ENCODE data around the gene GIGYF1. TPM values are rescaled to one million over a fixed set of nuclear protein-coding genes. Genes with fewer than 3 reads are reported as not detected.
"Not testable (repeated sequence)": the region's sequence is repeated elsewhere in the genome, so short reads cannot be mapped to it uniquely, and the experiment has no call there.

The GIGYF1 gene
- total RNA-seq, 1 experiment from 2014 or later: 16.6 TPM

DNA sequence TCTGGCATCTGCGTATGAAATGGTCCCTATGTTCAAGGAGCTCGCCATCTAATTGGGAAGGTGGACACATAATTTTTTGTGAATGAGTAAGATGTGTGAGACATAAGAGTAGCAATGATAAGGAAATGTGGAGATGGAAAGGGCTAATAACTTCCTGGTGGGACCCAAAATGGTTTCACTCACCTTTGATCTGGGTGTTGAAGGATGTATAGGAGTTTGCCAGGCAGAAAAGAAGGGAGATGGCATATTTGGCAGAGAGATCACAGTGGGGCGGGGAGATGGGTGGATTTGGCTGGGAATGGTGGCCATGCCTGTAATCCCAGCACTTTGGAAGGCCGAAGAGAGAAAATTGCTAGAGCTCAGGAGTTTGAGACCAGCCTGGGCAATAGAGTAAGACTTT is 16.4 kb upstream of the GIGYF1 start:
- no peak for DNase-seq (ENCODE audit: low spot score)

DNA sequence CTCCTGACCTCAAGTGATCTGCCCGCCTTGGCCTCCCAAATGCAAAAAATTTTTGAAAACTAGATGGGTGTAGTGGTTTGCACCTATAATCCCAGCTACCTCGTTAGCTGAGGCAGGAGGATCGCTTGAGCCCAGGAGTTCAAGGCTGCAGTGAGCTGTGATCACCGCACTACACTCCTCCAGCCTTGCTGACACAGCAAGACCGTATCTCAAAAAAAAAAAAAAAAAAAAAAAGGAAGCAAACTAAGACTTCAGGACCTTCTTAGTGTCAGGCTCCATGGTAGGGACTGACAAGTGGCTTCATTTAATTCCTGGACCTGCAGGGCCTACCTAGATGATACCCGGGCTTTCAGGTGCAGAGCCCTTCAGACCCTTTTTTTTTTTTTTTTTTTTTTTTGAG is 14.3 kb upstream of the GIGYF1 start:
- DNase-seq (ENCODE audit: low spot score): no peak

GRCh38 chr7:100706672-100707311 is 12.7 kb upstream of the GIGYF1 start:
- no peak for DNase-seq (ENCODE audit: low spot score)

- DNase-seq (ENCODE audit: low spot score): peak; percentile 93
Measured at GRCh38 chr7:100705753-100706671, 12.0 kb upstream of the GIGYF1 start, which contains the start of gene POP7. Gene POP7 (plus strand): TSS chr7:100706121. CDS start chr7:100706831, 710 bp downstream.

GRCh38 chr7:100705320-100705752 is 11.3 kb upstream of the GIGYF1 start:
- DNase-seq (ENCODE audit: low spot score): peak; percentile 53

GRCh38 chr7:100701089-100701488 is 7.0 kb upstream of the GIGYF1 start:
- DNase-seq (ENCODE audit: low spot score): not testable (repeated sequence)

DNA sequence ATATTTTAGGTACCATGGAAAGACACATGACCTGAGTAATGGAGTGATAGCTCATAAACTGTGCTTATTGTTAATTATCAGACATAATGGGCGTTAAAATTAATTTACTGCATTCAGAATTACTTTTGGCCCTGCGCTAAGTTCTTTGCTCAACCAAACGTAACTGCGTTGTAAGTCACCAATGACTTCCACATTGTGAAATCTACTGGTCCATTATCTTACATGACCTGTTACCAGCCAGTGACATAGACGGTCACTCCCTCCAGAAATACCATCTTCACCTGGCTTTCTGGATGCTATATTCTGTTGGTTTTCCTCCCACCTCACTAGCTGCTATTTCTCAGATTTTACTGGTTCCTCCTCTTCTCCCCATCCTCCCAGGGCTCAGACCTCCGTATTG is 5.0 kb upstream of the GIGYF1 start:
- DNase-seq (ENCODE audit: low spot score): no peak

DNA sequence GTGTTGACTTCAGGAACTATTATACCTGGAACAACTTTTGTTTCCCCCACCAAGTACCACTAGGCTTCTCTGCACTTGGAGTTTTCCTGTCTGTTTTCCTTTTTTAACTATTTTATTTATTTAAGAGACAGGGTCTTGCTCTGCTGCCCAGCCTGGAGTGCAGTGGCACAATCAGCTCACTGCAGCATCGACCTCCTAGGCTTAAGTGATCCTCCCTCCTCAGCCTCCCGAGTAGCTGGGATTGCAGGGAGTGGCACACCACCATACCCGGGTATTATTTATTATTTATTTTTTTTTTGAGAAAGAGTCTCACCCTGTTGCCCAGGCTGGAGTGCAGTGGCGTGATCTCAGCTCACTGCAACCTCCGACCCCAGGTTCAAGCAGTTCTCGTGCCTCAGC is 2.1 kb upstream of the GIGYF1 start:
- DNase-seq (ENCODE audit: low spot score): no peak

DNA sequence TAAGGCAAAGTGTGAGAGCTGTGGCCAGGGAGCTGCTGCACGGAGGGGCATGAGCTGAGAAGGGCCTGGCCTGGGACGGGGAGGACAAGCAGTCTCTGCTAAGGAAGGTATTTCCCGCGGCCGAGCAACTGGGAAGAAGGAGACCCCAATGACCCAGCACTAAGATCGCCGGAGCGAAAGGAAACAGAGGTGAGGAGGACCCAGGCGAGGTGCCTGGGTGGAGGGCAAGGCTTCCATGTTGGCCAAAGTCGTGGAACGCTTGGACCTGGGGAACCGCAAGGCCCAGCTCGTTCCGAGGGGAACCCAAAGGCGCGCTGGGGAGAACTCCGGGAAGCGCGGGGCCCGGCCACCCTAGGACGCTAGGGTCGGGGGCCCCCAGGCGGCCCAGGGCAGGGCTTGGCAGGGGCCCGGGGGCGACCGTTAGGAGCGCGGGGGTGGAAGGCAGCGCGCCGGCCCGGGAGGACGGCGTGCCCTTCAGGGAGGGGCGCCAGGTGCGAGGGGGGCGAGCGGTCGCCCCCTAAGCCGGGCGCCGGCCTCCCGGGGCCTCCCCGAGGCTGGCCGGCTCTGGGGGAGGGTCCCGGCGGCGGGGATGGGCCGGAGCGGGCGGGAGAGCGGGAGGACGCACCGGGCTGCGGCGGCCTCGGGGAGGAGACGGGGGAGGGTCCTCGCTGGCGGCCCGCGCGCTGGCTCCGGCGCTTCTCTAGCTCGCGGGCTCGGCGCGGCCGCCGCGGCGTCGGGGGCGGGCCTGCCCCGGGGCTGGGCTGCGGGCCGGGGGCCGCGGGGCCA is 545 bp downstream of the GIGYF1 start:
- no peak for DNase-seq (ENCODE audit: low spot score)

GRCh38 chr7:100692578-100692961 is 1.5 kb downstream of the GIGYF1 start:
- DNase-seq (ENCODE audit: low spot score): no peak

GRCh38 chr7:100691676-100692577 is 2.1 kb downstream of the GIGYF1 start:
- peak; percentile 56 for DNase-seq (ENCODE audit: low spot score)

DNA sequence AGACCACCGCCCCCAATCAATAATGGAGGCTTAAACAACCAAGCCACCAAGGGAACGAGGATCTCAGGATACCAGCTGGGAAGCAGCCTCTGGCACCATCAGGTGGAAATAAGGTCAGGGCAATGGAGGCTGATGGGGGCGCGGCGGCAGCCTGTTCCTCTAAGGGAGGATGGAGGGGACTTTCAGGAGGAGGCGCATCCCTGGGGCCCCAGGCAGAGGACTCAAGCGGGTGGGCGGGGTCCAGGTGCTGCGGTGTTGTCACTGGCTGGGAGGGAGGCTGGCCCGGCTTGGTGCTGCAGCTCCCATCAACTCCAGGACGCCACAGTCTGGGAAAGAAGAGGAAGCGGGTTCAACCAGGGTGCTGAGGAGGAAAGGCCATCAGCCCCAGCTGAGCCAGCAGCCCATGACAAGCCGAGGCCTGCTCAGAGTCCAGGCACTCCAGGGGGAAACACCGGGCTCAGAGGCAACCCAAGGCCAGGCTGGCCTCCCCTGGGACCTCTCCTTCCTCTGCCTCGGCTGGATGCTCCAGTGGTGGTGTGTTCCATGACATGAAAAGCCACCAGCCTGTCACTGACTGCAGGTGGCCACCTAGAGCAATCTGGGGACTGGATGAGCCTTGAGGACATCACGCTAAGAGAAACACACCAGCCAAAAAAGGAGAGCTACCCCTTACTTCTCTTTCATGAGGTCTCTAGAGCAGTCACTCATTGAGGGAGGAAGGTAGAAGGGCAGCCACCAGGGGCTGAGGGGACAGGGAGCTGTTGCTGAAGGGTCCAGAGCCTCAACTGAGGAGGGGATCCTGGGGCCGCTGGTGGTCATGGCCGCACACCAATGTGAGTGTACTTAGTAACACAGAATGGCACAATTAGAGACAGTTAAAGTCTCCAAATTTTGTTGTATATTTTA is 4.6 kb downstream of the GIGYF1 start:
- no peak for DNase-seq (ENCODE audit: low spot score)

GRCh38 chr7:100688326-100688860 is 5.7 kb downstream of the GIGYF1 start:
- no peak for DNase-seq (ENCODE audit: low spot score)

- DNase-seq (ENCODE audit: low spot score): no peak
Measured at GRCh38 chr7:100687751-100688300, 6.2 kb downstream of the GIGYF1 start.

- no peak for DNase-seq (ENCODE audit: low spot score)
Measured at GRCh38 chr7:100687261-100687660, 6.8 kb downstream of the GIGYF1 start.

- no peak for DNase-seq (ENCODE audit: low spot score)
Measured at GRCh38 chr7:100686822-100687211, 7.2 kb downstream of the GIGYF1 start.

- DNase-seq (ENCODE audit: low spot score): no peak
Measured at GRCh38 chr7:100686201-100686821, 7.7 kb downstream of the GIGYF1 start.

DNA sequence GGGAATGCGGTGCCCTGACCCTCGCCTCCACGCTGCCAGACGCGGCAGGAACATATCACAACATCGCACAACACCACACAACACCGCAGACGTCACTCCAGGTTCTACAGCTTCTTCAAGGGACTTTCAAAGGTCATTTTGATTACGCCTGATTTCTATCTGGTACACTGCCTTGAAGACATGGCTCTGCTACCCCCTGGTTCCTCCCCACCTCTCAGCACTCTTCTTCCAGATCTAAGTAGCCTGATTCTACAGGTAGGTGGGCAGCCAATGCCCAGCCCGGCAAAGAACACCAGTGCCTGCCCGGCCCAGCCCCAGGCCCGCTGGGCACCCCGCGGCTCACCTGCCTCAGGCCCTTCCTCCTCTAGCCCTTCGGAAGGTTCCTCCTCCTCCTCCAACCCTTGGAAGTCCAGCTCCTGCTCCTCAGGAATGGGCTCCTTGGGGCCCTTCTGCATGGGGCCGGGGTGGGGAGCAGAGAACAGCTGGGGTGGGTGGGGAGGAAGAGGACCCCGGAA is 8.4 kb downstream of the GIGYF1 start:
- DNase-seq (ENCODE audit: low spot score): no peak
